HG03354 (cell line): ENCODE measurements around the gene NOTO.
"Not testable (repeated sequence)": the region's sequence is repeated elsewhere in the genome, so short reads cannot be mapped to it uniquely, and the experiment has no call there.

Experiments
- ATAC-seq: cut with Tn5 transposase; IDR thresholded peaks from one replicate; pipeline ENCODE4 v1.9.1; 2021; ENCODE audit warnings: mild to moderate bottlenecking; ENCODE audit not compliant: unreplicated experiment, poor library complexity, severe bottlenecking

Gene NOTO, protein sequence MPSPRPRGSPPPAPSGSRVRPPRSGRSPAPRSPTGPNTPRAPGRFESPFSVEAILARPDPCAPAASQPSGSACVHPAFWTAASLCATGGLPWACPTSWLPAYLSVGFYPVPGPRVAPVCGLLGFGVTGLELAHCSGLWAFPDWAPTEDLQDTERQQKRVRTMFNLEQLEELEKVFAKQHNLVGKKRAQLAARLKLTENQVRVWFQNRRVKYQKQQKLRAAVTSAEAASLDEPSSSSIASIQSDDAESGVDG

DNA sequence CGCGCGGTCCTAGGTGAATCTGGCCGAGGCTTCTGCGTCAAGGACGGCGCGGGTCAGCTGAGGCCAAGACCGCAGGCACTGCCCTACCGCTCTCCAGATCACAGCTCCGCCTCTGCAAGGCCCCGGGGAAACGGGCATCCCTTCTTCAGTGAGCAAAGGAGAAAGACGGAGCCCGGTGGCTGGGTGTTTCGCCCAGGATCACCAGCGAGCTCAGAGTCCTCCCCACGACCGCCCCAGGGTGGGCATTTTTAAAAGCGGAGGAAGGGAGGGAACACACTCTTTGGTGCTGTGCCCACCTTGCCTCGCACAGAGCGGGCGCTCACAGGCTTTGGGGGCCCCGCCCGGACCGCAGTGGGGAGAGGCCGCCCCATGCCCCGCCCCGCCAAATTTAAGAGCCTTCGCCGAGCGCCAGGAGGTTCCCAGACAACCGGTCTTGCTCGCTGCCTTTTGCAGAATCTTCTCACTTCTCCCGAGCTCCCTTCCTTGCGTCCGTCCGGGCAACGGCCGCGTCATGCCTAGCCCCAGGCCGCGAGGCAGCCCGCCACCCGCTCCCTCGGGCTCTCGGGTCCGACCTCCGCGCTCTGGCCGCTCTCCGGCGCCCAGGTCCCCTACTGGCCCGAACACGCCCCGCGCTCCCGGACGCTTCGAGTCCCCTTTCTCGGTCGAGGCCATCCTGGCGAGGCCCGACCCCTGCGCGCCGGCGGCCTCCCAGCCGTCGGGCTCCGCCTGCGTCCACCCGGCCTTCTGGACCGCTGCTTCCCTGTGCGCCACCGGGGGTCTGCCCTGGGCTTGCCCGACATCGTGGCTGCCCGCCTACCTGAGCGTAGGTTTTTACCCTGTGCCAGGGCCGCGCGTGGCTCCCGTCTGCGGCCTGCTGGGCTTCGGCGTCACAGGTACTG lies at the start of gene NOTO:
TSS of gene NOTO (plus strand) at position 419 of the 899 bp plus-strand sequence. CDS start at position 512, 93 bp downstream.
- ATAC-seq, result no peak

DNA sequence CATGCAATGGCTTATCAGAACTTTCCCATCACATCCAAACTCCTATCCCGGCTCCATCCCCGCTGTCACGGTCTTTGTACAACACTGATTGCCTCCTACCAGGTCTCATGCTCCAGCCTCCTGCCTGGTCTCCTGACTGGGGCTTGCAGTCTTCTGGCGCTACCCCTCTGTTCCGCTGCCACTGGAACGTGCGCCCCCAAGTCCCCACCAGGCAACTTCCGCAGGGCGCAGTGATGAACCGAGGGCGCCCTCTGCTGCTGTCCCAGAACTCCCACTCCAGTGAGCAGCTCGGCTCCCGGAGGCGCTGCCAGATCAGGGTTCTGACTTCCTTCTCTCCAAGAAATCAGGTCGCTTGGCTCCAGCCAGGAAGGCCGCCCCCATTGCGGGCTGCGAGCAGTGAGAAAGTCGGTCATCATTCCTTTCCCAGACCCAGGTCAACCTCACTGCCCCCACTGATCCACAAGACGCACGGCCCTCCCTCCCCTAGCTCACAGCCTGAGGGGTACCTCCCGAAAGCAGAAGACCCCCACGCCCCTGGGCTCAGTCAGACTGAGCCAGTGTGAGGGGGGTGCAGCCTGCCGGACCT lies 45.7 kb upstream of the NOTO start:
- ATAC-seq, result no peak

DNA sequence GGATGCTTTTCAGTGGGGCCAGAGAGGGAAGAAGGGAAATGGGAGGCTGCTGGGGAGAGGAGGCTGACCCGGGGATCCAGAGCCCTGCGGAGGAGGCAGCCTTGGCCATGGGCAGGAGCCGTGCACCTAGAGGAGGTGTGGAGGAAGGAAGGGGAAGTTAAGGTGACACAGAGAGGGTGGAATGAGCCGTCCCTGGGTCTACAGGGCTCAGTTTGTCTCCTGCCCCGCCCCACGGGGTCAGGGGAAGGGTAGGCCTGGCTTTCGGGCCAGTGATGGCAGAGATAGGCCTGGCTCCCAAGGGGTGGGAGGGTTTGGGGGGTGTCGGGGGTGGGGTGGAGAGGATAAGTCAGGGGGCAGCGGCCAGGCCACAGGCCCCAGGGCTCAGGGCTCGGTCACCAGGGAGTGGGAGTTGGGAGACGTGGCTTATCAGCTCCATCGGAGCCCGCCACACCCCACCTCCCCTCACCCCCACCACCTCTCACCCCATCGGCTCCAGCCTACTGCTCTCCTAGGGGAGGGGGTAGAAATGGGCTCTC lies 39.5 kb upstream of the NOTO start:
- no peak for ATAC-seq

DNA sequence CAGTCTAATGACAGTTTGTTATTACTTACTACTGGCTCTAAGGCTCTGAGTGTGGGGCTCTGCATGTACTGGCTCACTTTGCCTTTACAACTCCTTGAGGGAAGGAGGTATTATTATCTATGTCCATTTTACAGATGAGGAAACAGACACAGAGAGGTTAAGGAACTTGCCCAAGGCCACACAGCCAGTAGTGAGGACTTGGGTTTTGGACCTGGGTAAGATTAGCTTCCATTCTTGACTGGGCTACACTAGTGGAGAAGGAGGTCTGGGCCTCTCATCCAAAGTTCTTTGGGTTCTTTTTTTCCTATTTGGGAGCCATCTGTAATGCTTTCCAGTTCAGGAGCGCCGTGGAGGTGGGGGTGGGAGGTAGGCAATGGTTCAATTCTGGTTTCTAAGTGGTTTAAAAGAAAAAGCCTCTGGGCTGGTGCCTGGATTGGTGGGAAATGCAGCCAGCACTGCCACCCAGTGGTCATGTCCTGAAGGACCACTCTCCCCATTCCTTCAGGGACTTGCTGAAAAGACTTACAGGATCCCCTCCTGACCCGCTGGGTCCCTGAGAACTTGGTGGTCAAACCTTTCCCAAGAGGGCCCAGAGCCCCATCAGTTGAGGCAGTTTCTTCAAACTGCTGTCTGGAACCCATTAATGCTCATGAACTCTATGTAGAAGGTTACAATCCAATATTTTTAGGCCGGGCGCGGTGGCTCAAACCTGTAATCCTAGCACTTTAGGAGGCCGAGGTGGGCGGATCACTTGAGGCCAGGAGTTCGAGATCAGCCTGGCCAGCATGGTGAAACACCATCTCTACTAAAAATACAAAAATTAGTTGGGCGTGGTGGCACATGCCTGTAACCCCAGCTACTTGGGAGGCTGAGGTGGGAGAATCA lies 38.6 kb upstream of the NOTO start:
- peak; percentile 93 for ATAC-seq

DNA sequence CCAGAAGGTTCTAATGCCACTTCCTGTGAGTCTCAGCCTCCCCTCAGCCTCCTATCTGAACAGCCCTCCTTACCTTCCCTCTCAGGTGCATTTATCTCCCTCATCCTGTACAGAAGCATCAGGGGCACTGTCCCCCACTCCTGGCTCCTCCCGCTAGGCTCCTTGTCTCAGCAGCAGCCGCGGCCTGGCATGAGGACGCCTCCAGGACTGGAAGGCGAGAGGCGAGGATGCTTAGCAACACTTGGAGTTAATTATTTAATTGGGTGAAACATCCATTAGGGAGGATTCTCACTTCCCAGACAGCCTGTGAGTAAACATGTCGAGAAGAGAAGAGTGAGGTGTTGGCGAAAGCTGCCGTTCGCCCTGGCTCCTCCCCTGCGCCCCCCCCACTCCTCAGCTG lies 36.4 kb upstream of the NOTO start:
- ATAC-seq, result not testable (repeated sequence)

DNA sequence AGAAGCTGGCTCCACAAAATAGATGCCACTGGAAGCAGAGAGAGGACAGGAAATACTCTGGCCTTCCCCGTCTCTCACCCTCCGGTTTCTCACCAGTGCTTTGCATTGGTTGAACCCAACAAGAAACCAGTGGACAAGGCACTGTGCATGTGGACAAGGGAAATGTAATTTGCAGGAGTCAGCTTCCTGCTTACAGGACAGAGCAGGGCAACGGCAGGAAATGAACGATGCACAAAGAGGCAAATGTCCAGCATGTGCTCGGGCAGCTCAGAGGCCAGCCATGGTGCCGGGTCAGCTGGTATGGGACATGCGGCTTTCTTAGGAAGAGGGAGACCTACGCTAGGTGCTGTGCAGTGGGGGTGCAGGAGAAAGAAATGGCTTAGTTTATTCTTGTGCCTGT lies 35.6 kb upstream of the NOTO start:
- ATAC-seq, result not testable (repeated sequence)

DNA sequence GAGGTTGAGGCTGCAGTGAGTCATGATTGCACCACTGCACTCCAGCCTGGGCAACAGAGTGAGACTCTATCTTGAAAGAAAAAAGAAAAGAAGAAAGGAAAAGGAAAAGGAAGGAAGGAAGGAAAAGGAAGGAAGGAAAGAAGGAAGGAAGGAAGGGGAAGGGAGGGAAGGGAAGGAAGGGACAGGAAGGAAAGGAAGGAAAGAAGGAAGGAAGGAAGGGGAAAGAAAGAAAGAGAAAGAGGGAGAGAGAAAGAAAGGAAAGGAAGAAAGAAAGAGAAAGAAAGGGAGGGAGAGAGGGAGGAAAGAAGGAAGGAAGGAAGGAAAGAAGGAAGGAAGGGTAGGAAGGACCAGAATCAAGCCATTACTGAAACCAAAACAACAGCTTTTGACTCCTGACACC lies 34.0 kb upstream of the NOTO start:
- ATAC-seq, result not testable (repeated sequence)

DNA sequence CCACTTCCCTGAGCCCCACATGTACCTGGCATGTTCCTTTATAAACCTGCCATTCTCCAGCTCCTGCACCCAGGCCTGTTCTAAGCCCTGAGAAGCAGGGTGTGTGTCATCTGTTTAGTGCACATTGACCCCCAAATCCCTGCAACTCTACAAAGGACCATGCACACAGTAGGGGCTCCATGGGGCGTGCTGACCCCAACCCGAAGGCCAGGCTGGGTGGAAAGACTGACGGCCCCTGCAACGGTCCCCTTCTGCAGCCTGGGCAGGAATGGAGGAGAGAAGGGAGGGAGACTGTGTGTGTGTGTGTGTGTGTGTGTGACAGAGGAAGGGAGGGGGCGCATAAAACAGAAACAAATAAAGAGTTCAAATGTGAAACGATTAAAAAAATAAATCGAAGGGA lies 32.0 kb upstream of the NOTO start:
- not testable (repeated sequence) for ATAC-seq

DNA sequence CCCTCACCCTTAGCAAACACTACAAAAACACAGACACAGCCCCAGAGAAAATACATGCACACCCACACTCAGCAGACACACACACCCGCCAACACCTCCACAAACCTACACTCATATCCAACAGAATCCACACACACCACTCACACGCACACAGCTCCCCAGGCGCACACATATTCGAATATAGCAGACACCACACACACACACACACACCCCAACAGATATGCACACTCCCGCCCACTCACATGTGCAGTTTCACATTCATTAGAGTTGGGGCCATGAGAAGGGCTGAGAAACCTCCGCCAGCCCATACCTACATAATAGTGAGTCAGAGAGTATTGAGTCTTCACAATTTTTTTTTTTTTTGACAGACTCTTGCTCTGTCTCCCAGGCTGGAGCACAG lies 29.4 kb upstream of the NOTO start:
- no peak for ATAC-seq

DNA sequence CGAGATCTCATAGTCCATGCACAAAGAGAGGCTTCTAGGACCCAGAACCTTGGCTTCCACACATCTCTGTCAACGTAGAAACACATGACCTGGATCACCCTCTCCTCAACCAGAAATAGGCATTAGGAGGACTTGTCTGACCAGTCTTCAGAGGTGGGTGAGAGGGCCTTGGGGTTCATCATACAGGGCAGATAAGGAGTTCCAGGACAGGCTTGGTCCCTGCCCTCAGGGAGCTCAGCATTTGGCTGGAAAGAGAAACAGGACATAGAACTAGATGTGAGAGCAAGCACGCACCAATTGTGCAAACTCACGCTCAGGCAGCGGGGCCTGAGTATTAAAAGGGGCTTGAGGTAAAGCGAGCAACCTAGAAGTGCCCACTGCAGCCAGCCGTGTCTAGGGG lies 28.6 kb upstream of the NOTO start:
- ATAC-seq, result no peak

DNA sequence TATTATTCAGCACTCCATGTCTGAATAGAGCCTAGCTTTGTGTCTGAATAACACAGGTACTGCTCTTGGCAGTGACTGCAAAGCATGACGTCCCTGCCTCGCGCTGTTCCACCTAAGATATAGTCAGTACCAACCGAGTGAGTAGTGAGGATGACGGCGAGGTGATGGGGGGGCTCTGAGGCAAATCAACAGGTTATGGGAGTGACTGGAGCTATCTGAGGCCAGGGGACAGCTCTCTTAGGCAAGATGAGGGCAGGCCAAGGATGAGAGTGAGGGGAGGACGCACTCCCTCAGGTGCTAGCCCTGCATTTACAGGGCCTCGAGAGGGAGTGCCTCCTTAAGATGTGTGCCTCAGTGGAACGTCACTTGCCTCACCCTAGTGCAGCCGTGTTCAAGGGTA lies 28.1 kb upstream of the NOTO start:
- no peak for ATAC-seq

DNA sequence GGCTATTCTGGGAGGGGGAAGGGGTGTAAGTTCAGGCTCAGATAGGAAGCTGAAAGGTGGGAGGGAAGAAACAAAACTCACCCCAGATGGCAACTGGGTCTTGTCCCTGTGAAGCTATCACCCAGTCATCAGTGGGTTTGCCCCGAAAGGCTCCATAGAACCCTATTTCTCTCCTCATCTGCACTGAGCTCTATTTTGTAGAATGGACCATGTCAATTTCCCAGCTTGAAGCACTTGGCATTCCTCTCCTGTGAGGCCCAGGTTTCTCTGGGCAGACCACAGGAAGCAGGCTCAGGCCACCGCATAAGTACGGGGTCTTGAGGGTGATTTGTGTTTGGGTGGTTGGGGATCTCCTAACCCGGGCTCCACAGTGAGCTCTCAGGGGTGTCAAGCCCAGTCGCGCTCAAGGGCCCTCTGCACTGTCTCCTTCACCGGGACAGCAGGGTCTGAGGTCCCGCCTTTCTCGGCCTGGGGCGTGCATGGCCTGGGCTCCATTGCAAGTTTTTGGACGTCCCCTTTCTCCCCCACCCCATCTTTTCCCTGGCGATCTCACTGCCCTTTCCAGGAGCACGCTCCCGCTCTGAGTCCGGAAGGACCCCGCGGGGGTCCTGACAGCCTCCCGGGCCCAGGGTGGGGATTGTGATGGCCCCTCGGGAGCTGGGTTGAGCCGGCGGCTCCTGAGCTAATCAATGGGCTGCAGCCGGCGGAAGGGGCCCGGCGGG lies 27.3 kb upstream of the NOTO start:
- no peak for ATAC-seq

DNA sequence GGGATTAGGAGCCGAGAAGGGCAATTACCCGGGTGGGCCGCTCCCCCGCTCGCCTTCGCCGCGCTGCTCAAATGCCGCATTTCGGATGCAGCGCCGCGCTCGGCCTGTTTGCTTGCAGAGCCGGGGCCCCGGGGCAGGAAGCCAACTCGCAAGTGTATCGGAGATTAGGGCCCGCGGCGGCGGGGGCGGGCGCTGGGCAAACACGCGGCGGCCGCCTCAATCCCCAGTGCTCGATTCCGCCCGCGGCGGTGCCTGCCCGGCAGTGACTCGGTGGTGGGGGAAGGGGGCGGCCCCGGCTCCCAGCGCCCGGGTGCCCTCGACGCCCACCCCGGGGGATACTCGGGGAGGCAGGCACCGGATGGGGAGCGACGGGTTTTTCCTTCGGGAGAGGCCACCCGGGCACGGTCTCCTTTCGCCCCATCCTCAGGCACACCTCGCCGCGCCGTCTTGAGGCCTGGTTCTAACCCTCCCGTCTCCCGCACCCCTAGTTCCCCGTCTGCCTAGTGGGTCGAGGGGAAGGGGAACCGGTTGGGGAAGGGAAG lies 26.6 kb upstream of the NOTO start:
- ATAC-seq, result peak; percentile 45

DNA sequence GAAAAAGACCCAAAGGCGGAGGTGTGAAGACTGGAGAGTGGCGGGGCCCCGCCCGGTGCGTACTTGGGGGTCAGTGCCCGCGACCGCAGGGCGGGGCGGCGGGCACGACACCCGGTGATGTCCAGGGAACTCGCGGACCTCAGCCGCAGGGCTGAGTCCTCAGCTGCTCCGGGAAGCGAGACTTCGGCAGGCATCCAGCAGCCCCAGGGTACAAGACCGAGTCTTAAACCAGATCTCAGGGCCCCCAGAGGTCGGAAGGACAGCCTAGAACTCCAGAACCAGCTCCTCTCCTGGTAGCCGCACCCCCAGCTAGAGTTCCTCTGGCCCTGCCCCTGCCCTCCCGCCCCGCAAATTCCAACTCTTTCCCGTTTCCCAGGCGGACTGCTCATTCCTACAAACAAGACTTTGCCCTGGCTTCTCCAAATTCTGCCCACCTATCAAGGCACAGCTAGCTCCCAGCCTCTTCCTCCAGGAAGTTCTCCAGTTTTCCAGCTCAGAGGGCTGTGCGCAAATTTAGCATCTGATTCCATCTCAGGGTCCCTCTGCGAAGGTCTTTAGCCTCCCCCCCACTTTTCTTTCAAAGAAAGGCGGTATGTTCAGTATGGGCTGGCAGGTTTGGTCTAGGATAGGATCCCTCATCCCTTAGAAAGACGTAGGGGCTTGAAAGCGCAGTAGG lies 26.0 kb upstream of the NOTO start:
- peak; percentile 39 for ATAC-seq

DNA sequence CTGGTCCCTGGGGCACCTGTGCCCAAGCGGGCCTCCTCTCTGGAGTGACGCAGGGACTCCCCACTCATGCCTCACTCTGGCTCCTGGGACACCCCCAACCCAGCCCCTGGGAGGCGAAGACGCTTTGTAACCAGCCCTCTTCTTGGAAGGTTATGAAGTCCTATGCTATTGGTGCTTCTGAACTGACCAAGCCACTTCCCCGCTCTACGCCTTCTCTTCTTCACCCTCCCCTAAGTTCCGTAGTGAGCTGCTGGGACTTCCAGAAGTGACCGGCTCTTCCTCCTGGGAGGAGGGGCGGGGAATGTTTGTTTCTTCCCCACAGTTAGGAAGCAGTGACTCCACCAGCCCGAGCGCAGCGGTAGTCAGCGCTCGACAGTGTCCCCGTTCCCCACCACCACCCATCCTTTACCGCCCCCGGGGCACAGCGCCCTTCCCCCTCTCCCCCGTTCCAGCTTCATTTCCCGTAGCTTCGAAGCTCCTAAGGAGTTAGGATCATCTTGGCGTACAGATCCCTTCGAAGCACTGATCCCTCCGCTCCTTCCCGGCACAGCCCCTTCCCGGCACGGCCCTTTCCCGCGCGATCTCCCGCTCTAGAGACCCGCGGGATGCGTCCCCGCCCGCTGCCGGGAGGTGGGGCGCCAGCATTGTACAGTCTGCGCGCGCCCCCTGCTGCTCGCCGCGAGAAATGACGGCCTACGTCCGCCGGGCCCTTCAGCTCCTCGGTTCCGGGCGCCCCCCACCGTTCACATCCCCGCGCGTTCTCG lies 25.3 kb upstream of the NOTO start:
- ATAC-seq, result peak; percentile 90

DNA sequence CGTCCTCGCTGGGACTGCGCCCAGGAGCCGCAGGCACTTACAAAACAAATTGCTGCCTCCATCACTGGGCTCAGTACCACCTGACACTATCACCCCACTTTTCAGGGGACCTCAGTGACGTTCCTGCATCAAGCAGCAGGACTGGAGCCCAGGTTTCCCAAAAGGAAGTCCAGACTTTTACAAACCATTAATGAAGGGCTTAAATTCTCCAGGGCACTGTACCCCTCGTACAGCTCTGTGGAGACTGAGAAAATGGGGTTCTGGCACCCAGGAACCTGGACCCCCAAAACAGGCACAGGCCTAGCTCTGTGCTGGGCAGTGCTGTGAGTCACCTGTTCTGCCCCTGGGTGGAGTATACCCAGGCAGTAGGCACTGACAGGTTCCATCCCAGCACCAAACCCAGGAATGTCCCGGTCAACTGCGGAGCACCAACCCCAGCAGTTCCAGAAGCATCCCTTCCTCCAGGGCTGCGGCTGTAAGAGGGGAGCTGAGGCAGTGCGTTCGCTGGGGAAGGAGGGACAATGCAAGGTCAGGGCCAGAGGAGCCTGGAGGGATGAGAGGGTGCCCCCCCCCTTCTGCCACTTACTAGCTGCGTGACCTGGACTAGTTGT lies 24.6 kb upstream of the NOTO start:
- ATAC-seq, result peak; percentile 6

DNA sequence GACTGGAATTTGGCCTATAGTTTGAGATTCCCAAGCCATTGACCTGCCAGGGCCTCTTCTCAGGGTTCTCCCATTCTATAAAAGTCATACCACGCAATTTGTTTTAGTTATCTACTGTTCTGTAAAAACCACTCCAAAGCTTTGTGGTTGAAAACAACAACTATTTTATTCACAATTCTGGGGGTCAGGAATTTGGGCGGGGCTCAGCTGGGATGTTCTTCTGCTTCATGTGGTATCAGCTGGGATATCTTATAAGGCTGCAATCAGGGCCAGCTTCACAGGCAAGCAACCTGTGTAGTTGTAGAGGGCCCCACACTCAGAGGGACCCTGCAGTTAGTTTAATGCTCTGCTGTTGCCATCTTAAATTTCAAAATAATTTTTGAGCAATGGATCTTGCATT lies 16.4 kb upstream of the NOTO start:
- ATAC-seq, result no peak
